ENCODE data around the gene TUSC2. TPM values are rescaled to one million over a fixed set of nuclear protein-coding genes. Genes with fewer than 3 reads are reported as not detected.

Gene TUSC2
- total RNA-seq, 1 experiment from 2014 or later = 30.6 TPM

DNA sequence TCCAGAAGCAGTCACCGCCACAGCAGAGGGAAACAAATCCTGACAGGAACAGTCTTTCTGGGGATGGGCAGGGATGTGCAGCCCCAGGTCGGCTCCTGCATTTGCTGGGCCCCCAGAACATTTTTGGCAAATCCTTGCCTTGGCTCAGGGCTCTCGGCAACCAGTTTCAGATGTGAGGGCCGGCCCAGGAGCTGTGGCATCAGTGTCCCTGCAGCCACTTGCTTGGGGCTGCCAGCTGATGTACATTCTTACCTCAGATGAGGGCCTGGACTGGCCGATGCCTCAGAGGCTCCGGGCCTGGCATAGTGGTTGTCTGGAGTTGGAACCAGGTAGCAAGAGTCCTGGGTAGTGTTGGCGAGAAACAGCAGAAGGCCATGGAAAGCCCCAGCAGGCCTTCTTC lies 26.8 kb upstream of the TUSC2 start:
- DNase-seq (ENCODE audit: low spot score) = no peak

DNA sequence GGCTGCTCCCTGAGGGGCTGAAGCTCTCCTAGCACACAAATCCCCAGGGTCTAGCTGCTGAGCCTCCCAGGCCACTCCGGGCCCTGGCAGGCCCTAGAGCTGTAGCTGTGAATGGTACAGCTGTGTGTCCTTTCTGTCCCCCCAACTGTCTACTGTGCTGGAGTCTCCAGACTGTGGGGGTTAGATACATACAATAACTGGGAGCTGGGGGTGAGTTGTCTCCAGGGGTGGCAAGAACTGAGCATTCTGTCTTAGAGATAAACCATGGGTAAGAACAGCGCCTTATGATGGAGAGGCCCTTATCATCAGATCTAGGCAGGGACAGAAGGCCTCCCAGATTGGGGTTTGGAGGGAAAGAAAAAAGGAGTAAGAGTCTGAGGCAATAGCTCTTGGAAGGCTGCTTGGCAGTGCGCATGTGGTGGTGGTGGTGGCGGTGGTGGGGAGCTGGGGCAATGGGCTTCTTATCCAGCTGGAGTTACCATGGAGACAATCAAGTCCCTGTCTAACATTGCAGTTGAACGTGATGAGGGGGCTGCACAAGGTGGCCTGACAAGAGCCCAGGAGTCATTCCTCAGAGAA lies 26.3 kb upstream of the TUSC2 start:
- no peak for DNase-seq (ENCODE audit: low spot score)

DNA sequence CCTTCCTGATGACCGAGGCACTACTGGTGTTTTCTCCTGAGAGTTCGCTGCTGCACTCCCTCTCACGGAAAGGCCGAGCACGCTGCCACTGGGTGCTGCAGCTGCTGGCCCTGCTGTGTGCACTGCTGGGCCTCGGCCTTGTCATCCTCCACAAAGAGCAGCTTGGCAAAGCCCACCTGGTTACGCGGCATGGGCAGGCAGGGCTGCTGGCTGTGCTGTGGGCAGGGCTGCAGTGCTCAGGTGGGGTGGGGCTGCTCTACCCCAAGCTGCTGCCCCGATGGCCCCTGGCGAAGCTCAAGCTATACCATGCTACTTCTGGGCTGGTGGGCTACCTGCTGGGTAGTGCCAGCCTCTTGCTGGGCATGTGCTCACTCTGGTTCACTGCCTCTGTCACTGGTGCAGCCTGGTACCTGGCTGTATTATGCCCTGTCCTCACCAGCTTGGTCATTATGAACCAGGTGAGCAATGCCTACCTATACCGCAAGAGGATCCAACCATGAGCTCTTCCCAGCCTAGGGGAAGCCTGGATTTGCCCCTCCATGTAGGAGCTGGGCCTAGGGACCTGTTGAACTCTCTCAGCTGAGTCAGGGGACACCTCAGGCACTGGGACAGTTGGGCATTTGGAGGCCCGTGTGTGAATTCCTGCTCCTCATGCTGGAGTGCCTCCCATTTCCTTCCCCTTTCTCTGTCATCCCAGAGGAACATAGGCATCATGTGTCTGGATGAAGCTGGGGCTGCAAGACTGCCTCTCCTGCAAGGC lies 25.4 kb upstream of the TUSC2 start:
- no peak for DNase-seq (ENCODE audit: low spot score)

DNA sequence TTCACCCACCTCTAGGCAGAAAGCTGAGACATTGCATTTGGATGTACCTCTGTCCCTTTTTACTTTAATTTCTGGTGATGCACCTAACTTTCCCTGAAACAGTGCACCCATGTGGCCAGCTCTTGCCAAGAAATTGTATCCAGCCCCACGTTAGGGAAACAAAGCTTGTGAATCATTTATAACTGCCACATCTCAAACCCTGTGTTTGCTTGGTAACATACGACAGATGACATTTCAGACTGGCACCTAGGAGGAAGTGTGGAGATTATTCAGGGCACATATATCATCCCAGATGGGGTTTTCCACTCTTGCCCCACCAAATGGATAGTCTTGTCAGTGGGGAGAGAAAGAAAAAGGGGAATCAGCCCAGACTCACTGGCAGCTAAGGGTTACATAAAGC lies 24.8 kb upstream of the TUSC2 start:
- DNase-seq (ENCODE audit: low spot score) = no peak

DNA sequence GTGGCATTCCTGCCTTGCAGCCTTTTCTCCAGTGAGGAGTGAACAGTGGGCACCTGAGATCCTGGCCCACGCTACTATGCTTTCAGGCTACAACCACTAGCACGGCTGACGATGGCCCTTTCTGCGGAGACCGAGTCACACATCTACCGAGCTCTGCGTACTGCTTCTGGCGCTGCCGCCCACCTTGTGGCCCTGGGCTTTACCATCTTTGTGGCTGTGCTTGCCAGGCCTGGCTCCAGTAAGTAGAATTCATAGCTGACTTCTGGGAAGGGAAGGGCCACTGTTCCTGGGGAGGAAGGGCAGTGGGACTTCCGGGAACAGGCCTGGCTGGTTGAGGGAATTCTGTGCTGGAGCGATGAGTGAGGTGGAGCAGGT lies 23.3 kb upstream of the TUSC2 start:
- no peak for DNase-seq (ENCODE audit: low spot score)

DNA sequence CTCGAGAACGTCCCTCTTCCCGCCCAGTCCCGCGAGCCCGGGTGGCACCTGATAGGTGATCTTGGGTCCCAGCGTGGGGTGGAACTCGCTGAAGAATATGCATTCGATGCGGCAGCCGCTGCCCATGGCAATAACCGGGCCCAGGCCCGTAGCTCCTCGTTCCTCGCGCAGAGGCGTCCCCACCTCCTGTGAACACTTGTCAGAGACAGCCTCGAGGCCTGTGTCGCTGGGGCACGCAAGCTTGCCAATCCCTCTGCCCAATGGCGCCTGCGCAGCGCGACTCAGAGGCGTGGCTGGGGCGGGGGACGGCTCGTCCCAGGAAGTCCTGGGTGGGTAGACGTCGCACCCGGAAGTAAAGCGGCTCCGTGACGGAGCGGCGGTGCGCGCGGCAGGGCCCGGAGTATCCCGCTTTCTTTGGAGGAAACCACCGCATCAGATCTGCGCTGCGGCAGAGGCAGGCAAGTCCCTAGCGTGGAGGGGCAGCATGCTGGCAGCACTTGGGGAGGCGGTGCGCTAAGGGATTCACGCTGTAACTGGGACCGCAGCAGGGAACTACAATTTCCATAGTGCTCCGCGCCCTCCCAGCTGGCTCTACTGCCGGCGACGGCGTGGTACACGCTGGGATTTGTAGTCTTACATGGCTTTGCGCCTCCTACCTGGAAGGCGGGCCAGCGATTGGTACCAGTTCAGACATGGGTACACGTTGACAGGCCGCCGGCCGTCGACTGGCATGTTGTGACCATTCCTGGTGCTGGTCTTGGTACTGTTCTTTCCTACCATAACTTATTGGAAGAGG lies 22.7 kb upstream of the TUSC2 start, which contains the start of the genes CYB561D2 and NPRL2:
Gene CYB561D2, plus strand, starts transcription at position 336 of the 796 bp plus-strand sequence. CDS start 572 bp downstream, outside the sequence.
Gene NPRL2, minus strand, starts transcription at position 249 of the 796 bp plus-strand sequence. Its CDS starts 123 bp downstream, at position 126.
- peak; percentile 90 for DNase-seq (ENCODE audit: low spot score)

DNA sequence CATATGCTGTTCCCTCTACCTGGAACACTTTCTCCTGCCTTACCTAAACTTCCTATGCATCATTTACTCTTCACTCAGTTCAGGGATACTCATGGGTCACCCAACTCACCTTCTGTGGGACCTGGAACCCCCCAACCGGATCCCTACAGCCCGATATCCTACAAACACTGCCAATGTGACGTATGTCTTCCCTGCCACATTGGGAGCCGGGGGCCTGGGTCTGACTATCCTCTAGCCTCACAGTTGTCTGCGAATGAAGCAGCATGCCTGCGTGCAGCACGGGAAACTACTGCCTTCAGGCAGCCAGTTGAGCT lies 22.1 kb upstream of the TUSC2 start:
- no peak for DNase-seq (ENCODE audit: low spot score)

DNA sequence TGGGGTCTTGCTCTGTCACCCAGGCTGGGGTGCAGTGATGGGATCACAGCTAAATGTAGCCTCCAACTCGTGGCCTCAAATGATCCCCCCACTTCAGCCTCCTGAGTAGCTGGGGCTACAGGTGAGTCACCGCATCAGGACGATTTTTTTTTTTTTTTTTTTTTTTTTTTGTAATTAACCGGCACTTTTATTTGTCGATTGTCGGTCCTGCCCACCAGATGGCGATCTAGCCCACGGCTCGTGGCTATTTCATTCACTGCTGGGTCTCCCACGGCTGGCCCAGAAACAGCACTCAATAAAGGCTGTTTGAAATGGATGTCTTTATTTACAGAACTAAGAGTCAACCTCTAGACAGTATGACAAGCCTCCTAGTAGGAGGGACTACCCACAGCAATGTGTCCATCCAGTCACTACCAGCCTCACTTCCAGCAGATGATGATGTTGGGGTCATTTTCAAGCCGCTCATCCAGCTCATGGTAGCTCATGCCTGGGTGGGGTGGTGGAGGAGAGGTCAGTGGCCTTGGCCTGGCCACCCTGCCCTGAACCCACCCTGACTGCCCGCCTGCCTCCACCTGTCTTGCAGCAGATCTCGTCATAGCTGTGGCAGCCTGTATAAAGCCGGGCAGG lies 19.3 kb upstream of the TUSC2 start:
- peak; percentile 68 for DNase-seq (ENCODE audit: low spot score)

DNA sequence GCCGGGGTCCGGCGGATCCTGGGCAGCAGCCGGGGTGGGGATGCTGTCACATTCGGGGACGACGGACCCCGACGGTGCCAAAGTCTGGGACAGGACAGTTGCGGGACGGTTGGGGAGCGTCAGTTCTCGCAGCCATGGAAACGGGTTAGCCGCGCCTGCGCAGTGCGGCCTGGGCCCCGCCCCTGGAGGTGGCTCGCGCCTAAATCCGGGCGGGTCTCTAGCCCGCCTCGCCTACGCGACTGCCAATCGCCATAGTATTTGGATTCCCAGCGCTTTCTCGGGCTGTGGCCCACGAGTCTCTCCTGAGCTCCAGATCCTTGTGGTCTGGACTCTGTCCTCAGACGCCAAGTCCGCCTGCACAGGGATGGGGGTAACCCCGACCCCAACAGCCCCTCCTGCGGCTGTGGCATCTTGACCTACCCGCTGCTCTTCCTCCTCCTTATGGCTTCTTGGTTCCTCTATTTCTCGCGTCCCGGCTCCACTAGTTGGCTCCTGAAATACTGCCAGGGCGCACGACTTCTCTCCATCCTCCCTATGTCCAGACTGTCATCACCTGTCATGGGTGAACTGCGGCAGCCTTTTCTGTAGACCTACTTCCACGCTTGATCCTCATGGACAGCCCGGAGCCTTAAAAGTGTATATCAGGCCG lies 17.7 kb upstream of the TUSC2 start, which contains the start of gene ZMYND10:
Gene ZMYND10, minus strand, starts transcription at position 147 of the 649 bp plus-strand sequence. CDS start 153 bp downstream, outside the sequence.
- no peak for DNase-seq (ENCODE audit: low spot score)

DNA sequence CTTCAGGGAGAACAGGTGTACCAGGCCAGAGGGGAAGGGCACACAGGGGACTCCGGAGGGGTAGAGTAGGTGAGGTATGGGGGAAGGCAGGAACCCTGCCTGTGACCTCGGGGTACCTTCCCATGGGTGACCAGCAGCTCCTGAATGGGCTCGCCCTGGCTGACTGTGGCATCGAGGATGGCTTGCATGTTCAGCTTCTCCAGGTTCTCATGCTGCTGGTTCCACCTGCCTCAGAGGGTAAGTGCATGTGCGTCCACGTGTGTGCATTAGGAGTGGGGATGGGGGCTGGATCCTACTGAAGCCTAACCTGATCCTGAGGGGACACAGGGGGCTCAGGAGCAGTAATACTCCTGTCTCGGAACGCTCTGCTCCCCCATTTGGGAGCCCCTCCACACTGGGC lies 17.0 kb upstream of the TUSC2 start:
- no peak for DNase-seq (ENCODE audit: low spot score)

DNA sequence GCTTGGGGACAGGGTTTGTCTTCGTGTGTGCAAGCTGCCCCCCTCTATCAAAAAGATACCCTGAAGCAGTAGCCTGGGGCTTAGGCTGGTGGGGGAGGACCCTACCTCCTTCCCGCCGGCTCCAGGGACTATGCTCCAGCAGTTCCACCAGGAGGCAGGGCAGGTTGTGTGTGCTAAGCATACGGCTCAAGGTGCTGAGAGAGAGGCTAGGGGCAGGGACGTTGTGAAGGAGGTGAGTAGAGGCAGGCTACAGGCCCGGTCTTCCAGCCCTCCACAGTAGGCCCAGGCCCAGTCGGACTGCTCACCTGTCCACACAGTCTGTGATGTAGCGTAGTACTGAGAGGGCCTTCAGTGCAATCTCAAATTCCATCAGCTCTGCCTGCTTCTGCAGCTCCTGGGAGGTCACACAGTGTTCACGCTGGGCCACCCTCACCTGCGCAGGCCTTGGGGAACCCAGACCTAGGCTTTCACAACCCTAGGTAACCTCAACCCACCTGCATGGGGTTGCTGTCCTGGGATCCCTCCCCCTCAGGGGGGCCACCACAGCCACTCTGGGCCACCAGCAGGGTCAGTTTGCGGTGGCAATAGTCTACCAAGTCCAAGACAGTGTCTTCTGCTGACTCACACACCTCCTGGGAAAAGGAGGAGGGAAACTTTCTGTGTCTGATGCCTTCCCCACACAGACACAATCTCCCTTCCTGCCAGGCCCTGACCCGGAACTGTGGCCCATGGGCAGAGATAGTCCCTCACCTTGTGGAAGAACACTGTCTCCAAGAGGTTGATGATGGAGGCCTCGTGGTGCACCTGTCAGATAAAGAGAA lies 15.0 kb upstream of the TUSC2 start:
- DNase-seq (ENCODE audit: low spot score) = no peak

DNA sequence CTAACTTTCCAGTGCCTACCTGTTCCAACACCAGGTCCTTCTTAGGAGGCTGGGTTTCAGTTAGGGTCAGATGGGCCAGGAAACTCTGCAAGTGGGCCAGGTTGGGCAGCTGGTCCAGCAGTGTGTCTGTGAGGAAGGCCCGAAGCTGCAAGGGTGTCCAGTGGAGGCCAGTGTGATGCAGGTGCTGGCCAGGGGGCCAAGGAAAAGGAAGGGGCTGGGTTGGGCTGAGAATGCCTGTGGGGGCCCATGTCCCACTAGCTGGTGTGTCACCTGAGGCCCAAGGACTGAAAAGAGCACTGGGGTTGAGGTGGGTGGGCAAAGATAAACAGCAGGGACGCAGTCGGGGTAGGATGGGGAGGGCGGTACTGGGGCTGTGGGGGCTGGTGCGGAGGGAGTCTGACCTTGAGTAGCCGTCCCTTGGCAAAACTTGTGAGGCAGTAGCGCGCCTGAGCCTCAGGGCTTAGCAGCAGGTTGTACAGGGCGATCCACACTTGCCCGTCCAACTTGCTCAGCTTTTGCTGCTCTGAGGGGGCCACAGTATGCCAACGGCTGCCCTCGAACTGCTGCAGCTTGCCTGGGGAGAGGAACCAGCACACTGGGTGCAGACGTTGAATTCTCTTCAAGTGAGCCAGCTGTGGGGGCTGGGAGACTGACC lies 14.1 kb upstream of the TUSC2 start:
- no peak for DNase-seq (ENCODE audit: low spot score)

DNA sequence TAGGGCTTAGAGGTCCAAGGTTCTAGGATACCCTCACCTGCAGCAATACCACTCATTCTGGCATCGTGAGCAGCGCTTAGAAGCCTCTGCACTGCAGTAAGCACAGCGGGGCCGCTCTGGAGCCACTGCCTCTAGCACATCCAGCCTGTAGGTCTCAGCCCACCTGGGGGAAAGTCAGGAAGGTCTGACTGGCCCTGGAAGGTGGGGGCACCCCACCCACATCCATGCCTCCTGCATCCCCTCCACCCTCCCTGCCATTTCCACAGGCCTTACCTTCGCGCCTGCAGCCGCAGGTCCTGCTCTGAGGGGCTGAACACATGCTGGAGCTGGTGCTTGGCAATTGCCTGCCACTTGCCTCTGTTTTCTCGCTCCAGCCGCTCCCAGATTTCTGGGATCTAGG lies 13.5 kb upstream of the TUSC2 start:
- DNase-seq (ENCODE audit: low spot score) = no peak

DNA sequence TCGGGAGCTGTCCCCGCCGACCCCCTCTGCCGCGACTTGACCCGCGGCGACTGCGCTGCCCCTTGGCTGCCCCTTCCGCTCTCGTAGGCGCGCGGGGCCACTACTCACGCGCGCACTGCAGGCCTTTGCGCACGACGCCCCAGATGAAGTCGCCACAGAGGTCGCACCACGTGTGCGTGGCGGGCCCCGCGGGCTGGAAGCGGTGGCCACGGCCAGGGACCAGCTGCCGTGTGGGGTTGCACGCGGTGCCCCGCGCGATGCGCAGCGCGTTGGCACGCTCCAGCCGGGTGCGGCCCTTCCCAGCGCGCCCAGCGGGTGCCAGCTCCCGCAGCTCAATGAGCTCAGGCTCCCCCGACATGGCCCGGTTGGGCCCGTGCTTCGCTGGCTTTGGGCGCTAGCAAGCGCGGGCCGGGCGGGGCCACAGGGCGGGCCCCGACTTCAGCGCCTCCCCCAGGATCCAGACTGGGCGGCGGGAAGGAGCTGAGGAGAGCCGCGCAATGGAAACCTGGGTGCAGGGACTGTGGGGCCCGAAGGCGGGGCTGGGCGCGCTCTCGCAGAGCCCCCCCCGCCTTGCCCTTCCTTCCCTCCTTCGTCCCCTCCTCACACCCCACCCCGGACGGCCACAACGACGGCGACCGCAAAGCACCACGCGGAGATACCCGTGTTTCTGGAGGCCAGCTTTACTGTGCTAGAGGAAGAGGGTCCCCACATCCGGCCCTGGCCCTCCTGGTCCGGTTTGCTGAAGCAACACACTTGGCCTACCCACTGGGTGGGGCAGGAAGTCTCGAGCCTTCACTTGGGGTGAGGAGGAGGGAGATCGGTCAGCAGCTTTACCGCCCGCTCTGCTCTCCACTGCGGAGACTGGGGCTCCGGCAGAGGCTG lies 12.7 kb upstream of the TUSC2 start, which contains the start of gene RASSF1:
Gene RASSF1, minus strand, starts transcription at position 389 of the 882 bp plus-strand sequence. Its CDS starts 31 bp downstream, at position 358.
- DNase-seq (ENCODE audit: low spot score) = no peak

DNA sequence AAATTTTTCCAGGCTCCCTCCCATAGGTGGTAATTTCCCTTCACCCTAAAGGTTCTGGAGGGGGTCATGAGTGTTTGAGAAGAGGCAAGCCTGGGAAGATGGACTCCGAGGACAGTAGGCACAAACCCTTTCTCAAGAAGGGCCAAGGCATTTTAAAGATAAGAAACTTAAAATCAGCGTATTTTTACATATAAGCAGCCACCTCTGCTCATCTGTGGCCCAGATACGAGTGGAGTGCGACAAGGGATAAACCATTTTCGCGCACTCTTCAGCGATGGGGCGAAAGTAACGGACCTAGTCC lies 12.1 kb upstream of the TUSC2 start:
- DNase-seq (ENCODE audit: low spot score) = no peak

DNA sequence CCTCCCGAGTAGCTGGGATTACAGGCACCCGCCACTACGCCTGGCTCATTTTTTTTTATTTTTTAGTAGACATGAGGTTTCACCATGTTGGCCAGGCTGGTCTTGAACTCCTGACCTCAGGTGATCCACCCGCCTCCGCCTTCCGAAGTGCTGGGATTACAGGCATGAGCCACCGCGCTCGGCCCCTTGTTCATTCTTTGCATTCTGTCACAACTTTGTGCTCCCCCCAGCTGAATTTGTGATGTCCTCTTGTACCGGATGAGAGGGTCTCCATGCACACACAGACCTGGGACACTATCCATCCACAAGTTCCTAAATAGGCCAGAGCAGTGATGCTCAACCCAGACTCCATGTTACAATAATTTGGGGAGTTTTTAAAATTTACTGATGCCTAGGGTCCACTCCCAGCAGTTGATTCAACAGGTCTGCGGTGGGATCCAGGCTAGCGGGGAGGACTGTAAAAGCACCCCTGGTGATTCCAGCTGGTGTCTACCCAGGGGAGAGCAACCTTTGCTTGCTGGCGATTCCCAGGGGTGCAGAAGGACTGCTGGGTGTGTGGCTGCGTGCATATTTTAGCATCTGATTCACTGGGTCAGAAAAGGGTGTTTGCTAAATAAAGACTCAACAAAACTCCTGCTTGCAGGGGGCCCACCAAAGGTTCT lies 11.6 kb upstream of the TUSC2 start:
- no peak for DNase-seq (ENCODE audit: low spot score)

DNA sequence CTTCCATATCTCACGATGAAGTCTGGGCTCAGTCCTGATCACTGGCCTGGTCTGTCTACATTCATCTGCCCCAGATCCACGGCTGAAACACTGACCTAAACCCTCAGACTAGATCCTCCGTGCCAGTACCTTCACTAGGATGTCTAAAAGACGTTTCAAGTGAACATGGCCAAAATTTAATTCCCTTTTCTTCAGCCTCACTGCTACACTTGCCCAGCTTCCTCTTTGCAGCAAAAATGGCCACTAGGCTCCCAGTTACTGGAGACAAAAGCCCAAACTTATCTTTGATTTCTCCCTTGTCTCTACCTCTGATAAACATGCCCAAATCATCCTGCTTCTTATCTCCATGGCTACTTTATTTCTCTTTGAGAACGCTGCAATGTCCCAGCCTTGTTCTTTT lies 10.9 kb upstream of the TUSC2 start:
- no peak for DNase-seq (ENCODE audit: low spot score)

DNA sequence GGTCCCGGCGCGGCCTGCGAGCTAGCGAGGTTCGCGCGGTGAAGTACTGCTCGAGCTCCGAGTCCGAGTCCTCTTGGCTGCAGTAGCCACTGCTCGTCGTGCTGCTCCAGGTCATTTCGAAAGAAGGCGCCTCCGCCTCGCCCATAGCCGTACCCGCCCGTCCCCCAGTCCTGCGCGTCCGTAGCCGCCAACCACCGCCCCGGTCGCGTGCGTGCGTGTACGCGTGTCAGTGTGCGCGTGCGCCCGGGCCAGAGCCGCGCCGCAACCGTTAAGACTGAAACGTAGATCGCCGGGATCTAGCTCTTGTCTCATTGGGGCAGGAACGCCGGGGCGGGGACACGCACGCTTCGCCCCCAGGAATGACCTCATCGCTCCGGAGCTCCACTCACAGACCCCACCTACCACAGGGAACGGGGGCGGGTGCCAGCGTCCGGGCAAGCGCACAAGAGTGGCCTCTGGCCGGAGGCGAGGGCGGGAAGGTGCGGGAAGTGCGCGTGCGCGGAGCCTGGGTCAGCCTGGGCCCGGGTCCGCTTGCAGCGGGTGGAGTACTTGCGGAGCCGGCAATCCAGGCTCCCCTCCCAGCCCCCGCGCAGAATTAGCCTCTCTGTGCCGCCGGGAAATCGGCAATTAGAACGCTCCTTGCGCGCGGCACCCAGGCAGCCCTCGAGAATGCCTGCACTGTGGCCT lies 9.3 kb upstream of the TUSC2 start:
- DNase-seq (ENCODE audit: low spot score) = peak; percentile 97

Data from A172 (cell line).